ENCODE results near the gene TTLL3. TPM values are rescaled to one million over a fixed set of nuclear protein-coding genes. Genes with fewer than 3 reads are reported as not detected.

TTLL3 gene
- total RNA-seq, 1 donor: 21.6 TPM

DNA sequence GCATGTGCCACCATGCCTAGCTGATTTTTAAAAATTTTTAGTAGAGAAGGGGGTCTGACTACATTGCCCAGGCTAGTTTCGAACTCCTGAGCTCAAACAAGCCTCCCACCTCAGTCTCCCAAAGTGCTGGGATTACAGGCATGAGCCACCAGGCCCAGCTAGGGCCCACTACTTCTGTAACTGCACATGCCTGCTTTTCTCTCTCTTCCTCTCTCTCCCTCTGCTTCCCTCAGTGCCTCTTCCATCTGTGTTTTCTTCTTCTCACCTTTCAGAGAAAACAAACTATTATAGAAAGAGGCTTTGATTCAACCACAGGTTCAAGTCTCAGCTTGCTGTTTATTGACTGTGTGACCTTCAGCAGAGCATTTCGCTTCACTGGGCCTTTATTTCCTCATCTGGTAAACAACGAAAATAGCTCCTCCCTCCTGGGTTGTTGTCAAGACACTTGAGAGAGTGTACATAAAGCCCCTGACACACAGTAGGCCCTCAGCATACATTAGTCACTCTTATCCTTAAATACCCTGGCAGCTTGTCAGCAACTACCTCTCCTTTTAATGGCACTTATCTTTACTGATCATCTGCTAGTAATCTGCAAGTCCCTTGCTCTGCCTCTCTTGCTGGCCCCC is 28.0 kb upstream of the TTLL3 start:
- DNase-seq (ENCODE audit: low read depth): no peak
- H3K4me3 ChIP-seq (ENCODE audit: low read depth, low read length): no peak overlapping the region
- TF ChIP-seq, protein P1, sequence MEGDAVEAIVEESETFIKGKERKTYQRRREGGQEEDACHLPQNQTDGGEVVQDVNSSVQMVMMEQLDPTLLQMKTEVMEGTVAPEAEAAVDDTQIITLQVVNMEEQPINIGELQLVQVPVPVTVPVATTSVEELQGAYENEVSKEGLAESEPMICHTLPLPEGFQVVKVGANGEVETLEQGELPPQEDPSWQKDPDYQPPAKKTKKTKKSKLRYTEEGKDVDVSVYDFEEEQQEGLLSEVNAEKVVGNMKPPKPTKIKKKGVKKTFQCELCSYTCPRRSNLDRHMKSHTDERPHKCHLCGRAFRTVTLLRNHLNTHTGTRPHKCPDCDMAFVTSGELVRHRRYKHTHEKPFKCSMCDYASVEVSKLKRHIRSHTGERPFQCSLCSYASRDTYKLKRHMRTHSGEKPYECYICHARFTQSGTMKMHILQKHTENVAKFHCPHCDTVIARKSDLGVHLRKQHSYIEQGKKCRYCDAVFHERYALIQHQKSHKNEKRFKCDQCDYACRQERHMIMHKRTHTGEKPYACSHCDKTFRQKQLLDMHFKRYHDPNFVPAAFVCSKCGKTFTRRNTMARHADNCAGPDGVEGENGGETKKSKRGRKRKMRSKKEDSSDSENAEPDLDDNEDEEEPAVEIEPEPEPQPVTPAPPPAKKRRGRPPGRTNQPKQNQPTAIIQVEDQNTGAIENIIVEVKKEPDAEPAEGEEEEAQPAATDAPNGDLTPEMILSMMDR (IDR thresholded peaks at IDR 0.05; ENCODE audit: insufficient read depth, low read depth, low read length): no peak

DNA sequence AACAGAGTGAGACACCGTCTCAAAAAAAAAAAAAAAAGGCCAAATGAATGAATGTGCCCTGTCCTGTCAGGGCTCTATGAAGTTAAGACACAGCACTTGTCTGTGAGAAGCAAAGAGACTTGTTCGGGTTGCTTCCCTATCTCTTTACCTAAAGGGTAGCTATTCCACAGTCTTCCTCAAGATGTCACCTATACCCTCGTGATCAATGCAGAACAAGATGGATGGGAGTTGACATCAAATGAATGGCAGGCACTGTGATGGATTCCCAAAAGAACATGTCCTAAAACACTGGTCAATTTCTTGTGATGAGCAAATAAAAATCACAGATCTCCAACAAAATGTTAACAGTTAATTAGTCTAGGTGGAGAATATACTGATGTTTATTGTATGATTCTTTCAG is 27.3 kb upstream of the TTLL3 start:
- TF ChIP-seq, protein P1 (IDR thresholded peaks at IDR 0.05; ENCODE audit: insufficient read depth, low read depth, low read length): no peak
- DNase-seq (ENCODE audit: low read depth): no peak
- H3K4me3 ChIP-seq (ENCODE audit: low read depth, low read length): no peak overlapping the region

DNA sequence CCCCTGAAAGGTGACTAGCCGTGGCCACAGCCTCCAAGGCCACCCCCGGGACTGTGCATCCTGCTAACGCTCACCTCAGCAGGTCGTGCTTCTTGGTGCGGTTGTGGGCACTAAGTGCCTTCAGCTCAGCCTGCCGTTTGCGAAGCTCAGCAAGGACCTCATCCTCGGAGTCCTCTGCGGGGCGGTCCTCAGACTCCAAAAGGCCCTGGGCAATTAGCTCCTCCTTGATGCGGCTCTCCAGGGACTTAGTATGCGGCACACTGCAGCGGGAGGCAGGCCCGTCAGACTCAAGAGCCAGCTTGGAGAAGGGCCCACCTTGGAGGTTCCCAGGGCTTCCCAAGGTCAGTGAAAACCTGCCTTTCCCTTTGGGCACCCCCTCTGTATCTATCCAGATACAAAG is 26.1 kb upstream of the TTLL3 start:
- H3K4me3 ChIP-seq (ENCODE audit: low read depth, low read length): no peak overlapping the region
- DNase-seq (ENCODE audit: low read depth): no peak
- TF ChIP-seq, protein P1 (IDR thresholded peaks at IDR 0.05; ENCODE audit: insufficient read depth, low read depth, low read length): no peak

DNA sequence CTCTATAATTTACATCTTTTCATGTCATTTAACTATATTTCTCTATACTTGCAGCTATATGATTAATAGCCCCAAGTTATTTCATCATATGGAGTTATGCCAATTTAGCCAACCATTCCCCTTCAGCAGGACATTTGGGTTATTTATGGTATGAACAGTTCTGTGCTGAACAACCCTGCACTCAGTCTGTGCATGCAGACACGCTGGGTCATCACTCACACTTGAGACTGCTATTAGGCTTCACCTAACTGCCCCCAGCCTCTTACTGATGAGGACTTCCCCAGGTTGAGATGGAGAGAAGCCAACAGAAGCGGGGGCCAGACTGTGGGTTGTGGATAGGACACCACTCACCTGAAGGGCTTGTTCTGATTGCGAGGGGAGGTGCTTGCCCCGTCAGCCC is 25.1 kb upstream of the TTLL3 start:
- no peak overlapping the region for H3K4me3 ChIP-seq (ENCODE audit: low read depth, low read length)
- TF ChIP-seq, protein P1 (IDR thresholded peaks at IDR 0.05; ENCODE audit: insufficient read depth, low read depth, low read length): no peak
- no peak for DNase-seq (ENCODE audit: low read depth)

DNA sequence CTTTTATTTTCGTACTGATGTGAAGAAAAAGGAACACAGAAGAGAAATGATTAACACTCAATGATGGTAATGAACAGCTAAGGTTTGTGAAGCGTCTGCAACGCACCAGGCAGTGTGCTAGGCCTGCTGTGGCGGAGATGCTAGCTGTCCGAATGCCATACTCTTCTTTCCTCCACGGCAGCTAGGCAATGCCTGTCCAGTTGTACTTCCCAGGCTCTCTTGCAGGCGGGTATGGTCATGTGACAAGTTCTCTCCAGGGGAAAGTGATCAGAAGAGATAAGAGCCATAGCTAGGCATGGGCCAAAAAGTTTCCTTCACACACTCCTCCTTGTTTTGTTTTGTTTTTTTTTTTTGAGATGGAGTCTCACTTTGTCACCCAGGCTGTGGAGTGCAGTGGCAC is 24.5 kb upstream of the TTLL3 start:
- TF ChIP-seq, protein P1 (IDR thresholded peaks at IDR 0.05; ENCODE audit: insufficient read depth, low read depth, low read length): no peak
- no peak overlapping the region for H3K4me3 ChIP-seq (ENCODE audit: low read depth, low read length)
- DNase-seq (ENCODE audit: low read depth): no peak

DNA sequence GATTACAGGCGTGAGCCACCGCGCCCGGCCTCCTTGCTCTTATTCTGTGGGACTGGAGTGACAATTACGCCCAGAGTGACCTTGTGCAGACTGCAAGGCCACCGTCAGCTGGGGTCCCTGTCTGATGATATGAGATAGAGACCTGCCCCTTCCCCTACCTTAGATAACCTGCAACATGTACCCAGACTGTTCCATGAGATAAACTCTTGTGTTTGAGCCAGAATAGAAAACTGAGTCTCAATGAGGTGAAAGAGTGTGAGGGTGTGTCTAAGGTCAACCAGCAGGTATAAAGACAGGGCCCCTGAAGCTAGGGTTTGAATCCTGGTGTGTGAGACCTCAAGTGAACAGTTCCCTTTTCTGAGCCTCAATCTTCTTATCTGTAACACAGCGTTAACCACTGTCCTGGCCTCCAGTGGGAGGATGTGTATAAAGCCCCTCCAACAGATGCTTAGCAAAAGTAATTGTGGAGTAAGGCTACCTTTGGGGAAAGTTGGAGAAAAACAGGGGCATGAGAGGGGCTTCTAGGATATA is 23.8 kb upstream of the TTLL3 start:
- DNase-seq (ENCODE audit: low read depth): no peak
- no peak overlapping the region for H3K4me3 ChIP-seq (ENCODE audit: low read depth, low read length)
- TF ChIP-seq, protein P1 (IDR thresholded peaks at IDR 0.05; ENCODE audit: insufficient read depth, low read depth, low read length): no peak

All from fibroblast of villous mesenchyme (primary cell).